Nucleus accumbens (tissue), 56 donors: ENCODE measurements around the gene CA9.

ENCODE experiments used
- DNase-seq, 56 donors: peaks; one replicate each; lab custom pipeline; 2025; lab: John Stamatoyannopoulos, UW

The CA9 gene

GRCh38 chr9:35650341-35651158 lies 23.2 kb upstream of the CA9 start, which contains the start of gene SIT1:
SIT1 (minus strand) TSS chr9:35650931; CDS start chr9:35650853, 78 bp downstream.
- DNase-seq: no peak

GRCh38 chr9:35651956-35652828 lies 21.5 kb upstream of the CA9 start:
- DNase-seq: no peak

GRCh38 chr9:35652829-35653209 lies 20.9 kb upstream of the CA9 start:
- no peak for DNase-seq

- DNase-seq: no peak
Measured at GRCh38 chr9:35653611-35654010, 20.1 kb upstream of the CA9 start.

GRCh38 chr9:35656348-35656747 lies 17.4 kb upstream of the CA9 start:
- no peak for DNase-seq

GRCh38 chr9:35656831-35657545 lies 16.7 kb upstream of the CA9 start:
- DNase-seq: peak in 4 of 56 donors; percentile 49 to 58 (median 54)

GRCh38 chr9:35657546-35658136 lies 16.1 kb upstream of the CA9 start, which contains the start of gene RMRP:
RMRP (minus strand) TSS chr9:35658019.
- peak; percentile 62 to 100 (median 94) for DNase-seq

GRCh38 chr9:35658137-35658967 lies 15.4 kb upstream of the CA9 start, which contains the start of gene CCDC107:
CCDC107 (plus strand) TSS chr9:35658292; CDS start chr9:35658380, 88 bp downstream.
- peak in 54 of 56 donors; percentile 32 to 91 (median 78) for DNase-seq

- peak in 7 of 56 donors; percentile 10 to 39 (median 22) for DNase-seq
Measured at GRCh38 chr9:35658968-35659220, 14.8 kb upstream of the CA9 start.

GRCh38 chr9:35659340-35659739 lies 14.4 kb upstream of the CA9 start:
- DNase-seq: no peak

- DNase-seq: peak in 6 of 56 donors; percentile 4 to 26 (median 12)
Measured at GRCh38 chr9:35660966-35661415, 12.7 kb upstream of the CA9 start.

GRCh38 chr9:35661756-35662350 lies 11.9 kb upstream of the CA9 start:
- no peak for DNase-seq

- DNase-seq: no peak
Measured at GRCh38 chr9:35662437-35662836, 11.3 kb upstream of the CA9 start.

- peak in 50 of 56 donors; percentile 13 to 78 (median 46) for DNase-seq
Measured at GRCh38 chr9:35664531-35665470, 8.9 kb upstream of the CA9 start, which contains the start of gene ARHGEF39. ARHGEF39 (minus strand) TSS chr9:35665195; CDS start chr9:35665169, 26 bp downstream.

GRCh38 chr9:35665471-35665818 lies 8.3 kb upstream of the CA9 start:
- no peak for DNase-seq

GRCh38 chr9:35666045-35666444 lies 7.7 kb upstream of the CA9 start:
- DNase-seq: no peak

GRCh38 chr9:35666549-35666948 lies 7.2 kb upstream of the CA9 start:
- DNase-seq: no peak

GRCh38 chr9:35667939-35668338 lies 5.8 kb upstream of the CA9 start:
- no peak for DNase-seq
